HepG2 (cell line): ENCODE data around the gene THBS4. TPM values are rescaled to one million over a fixed set of nuclear protein-coding genes. Genes with fewer than 3 reads are reported as not detected.

ENCODE experiments used
- ATAC-seq: fragments of 200-7000 bp; cut with Tn5 transposase; 3 replicates; pipeline ENCODE4 v1.9.1; 2020; ENCODE audit warnings: mild to moderate bottlenecking, moderate library complexity
- BruUV-seq: library from RNA; stranded (reverse); fragments of 400-500 nt; replicated peaks from 2 replicates; lab custom pipeline; 2021; lab: Mats Ljungman, UMichigan
- CTCF ChIA-PET: fragments of 300-600 bp; formaldehyde crosslinking; extraction: SDS; loops from one replicate; lab custom pipeline; 2021; ENCODE audit warnings: low total read pairs, inconsistent platforms, low intra/inter-chr PET ratio; lab: Yijun Ruan, JAX
- POLR2A ChIA-PET: fragments of 350-600 bp; sonication (Branson Sonifier 250); formaldehyde crosslinking; loops from one replicate; lab custom pipeline; 2020; ENCODE audit warnings: antibody characterized with exemption, inconsistent platforms; lab: Yijun Ruan, JAX
- DNase-seq: peaks from one replicate; pipeline ENCODE4 v3.0.0-alpha.2; 2015; ENCODE audit warnings: low spot score
- FAIRE-seq: peaks from 3 replicates; lab custom pipeline; 2011; peaks lifted over from hg19 to GRCh38; lab: Jason Lieb, UNC
- H2AFZ ChIP-seq: one replicate; pipeline ENCODE4 v1.6.1; 2011; ENCODE audit warnings: low read length, inconsistent platforms
- H3K27ac ChIP-seq: fragments of 300-600 bp; 3 replicates; pipeline ENCODE4 v1.8.0; 2011; ENCODE audit warnings: mixed run types, mild to moderate bottlenecking, mixed read lengths, low read length, inconsistent platforms; ENCODE audit not compliant: insufficient read depth; ENCODE audit errors: extremely low read length
- H3K27me3 ChIP-seq, 2 experiments: fragments of 200-600 bp in 1 of 2; 2 replicates in 1 of 2; 3 replicates in 1 of 2; pipeline versions ENCODE4 v1.6.0 to v1.8.0; 2011; ENCODE audit warnings: low read length in 2 of 2, mild to moderate bottlenecking in 2 of 2, moderate library complexity in 2 of 2, inconsistent platforms in 1 of 2; ENCODE audit not compliant: insufficient read depth in 2 of 2, control insufficient read depth in 1 of 2
- H3K36me3 ChIP-seq, 2 experiments: fragments of 200-600 bp in 1 of 2; replicated peaks in 1 of 2; 2 replicates in 1 of 2; 3 replicates in 1 of 2; pipeline versions ENCODE4 v1.5.1 to v1.8.0; 2011; ENCODE audit warnings: low read length in 2 of 2, inconsistent platforms in 1 of 2; ENCODE audit not compliant: insufficient read depth in 2 of 2, control insufficient read depth in 1 of 2
- H3K4me1 ChIP-seq: 2 replicates; pipeline ENCODE4 v1.5.1; 2012; ENCODE audit warnings: low read length, inconsistent platforms; ENCODE audit not compliant: insufficient read depth
- H3K4me2 ChIP-seq: 2 replicates; pipeline ENCODE4 v1.6.0; 2011; ENCODE audit warnings: low read depth, low read length, inconsistent platforms
- H3K4me3 ChIP-seq, 3 experiments: fragments of 200-600 bp in 1 of 3; sonication (generic), shearing (Covaris generic) in 1 of 3; replicated peaks in 1 of 3; 2 replicates each; pipeline ENCODE4 v1.5.1; 2011 to 2016; ENCODE audit warnings: low read length in 3 of 3, inconsistent platforms in 2 of 3, low read depth in 2 of 3, mild to moderate bottlenecking in 2 of 3, control low read depth in 1 of 3, mixed read lengths in 1 of 3; ENCODE audit not compliant: insufficient read depth in 1 of 3
- H3K79me2 ChIP-seq: one replicate; pipeline ENCODE4 v1.6.1; 2011; ENCODE audit warnings: low read length, inconsistent platforms; ENCODE audit not compliant: insufficient read depth
- H3K9ac ChIP-seq: 2 replicates; pipeline ENCODE4 v1.6.0; 2011; ENCODE audit warnings: mild to moderate bottlenecking, low read depth, low read length, inconsistent platforms; ENCODE audit not compliant: insufficient read depth
- H3K9me3 ChIP-seq: 2 replicates; pipeline ENCODE4 v1.5.1; 2012; ENCODE audit warnings: mild to moderate bottlenecking, low read length
- H4K20me1 ChIP-seq: 2 replicates; pipeline ENCODE4 v1.6.0; 2011; ENCODE audit warnings: inconsistent platforms, mild to moderate bottlenecking, low read length, moderate library complexity; ENCODE audit not compliant: insufficient read depth
- GABPA ChIP-seq, 2 experiments: IDR thresholded peaks; 2 replicates each; pipeline ENCODE4 v1.6.1; 2011 to 2016; ENCODE audit warnings: low read depth in 2 of 2, low read length in 1 of 2, missing biosample characterization in 1 of 2, missing genetic modification characterization in 1 of 2
- HNF4A ChIP-seq: sonication (generic); formaldehyde crosslinking; IDR thresholded peaks from 2 replicates; pipeline ENCODE4 v1.4.0; 2020; ENCODE audit warnings: missing genetic modification reagents
- PAXIP1 ChIP-seq: sonication (generic); formaldehyde crosslinking; conservative IDR thresholded peaks from 2 replicates; pipeline ENCODE4 v1.4.0; 2020; ENCODE audit warnings: mild to moderate bottlenecking, missing genetic modification reagents, moderate library complexity
- SOX13 ChIP-seq, 3 experiments: fragments of 450-650 bp in 1 of 3; sonication (generic) in 1 of 3; formaldehyde crosslinking in 1 of 3; IDR thresholded peaks in 2 of 3; conservative IDR thresholded peaks in 1 of 3; 2 replicates each; pipeline versions ENCODE4 v1.5.0 to v1.6.1; 2016 to 2020; ENCODE audit warnings: antibody characterized with exemption in 1 of 3, mild to moderate bottlenecking in 1 of 3, missing compliant biosample characterization in 1 of 3, missing genetic modification reagents in 1 of 3, moderate library complexity in 1 of 3
- SOX6 ChIP-seq, 2 experiments: fragments of 450-650 bp in 1 of 2; sonication (generic) in 1 of 2; formaldehyde crosslinking in 1 of 2; IDR thresholded peaks; 2 replicates each; pipeline versions ENCODE4 v1.4.0 to v1.6.1; 2017 to 2020; ENCODE audit warnings: antibody characterized with exemption in 1 of 2, mild to moderate bottlenecking in 1 of 2, missing genetic modification reagents in 1 of 2
- WGBS: methylation state at CpG from one replicate; pipeline ENCODE4 v1.1.6; 2017; ENCODE audit warnings: low lambda C conversion rate; 5-methylcytosine and 5-hydroxymethylcytosine counted together
- in situ Hi-C: cut with HindIII; loops from 2 replicates; pipeline ENCODE4 v1.10.0; 2017; ENCODE audit warnings: low pct_unique_long_range_greater_than_20kb; ENCODE audit not compliant: extremely low pct_ligation_motif_present
- intact Hi-C: fragments of 100-400 bp; cut with micrococcal nuclease; formaldehyde crosslinking; loops from one replicate; pipeline ENCODE4 v1.10.0; 2022; ENCODE audit not compliant: unreplicated experiment
- polyA plus RNA-seq, 8 experiments: library from polyadenylated mRNA; depleted of rRNA in 3 of 8; stranded (reverse) in 7 of 8; unstranded in 1 of 8; fragments of >200 nt; fragmentation: Illumina TruSeq in 4 of 8; extraction: Trizol in 4 of 8; gene quantifications; 2 replicates each; pipeline versions ENCODE4 v1.2.1 to v1.2.3, GENCODE V29; 2011 to 2016; ENCODE audit warnings: low read depth in 4 of 8, missing spikeins in 1 of 8, mixed read lengths in 1 of 8; ENCODE audit not compliant: insufficient read depth in 1 of 8
- total RNA-seq, 5 experiments: library from RNA; depleted of rRNA; stranded (reverse); fragments of >200 nt; fragmentation: Illumina TruSeq; extraction: Trizol; gene quantifications; 2 replicates each; pipeline ENCODE4 v1.2.3, GENCODE V29; 2016; ENCODE audit warnings: low read depth in 1 of 5

The THBS4 gene
- total and polyA plus RNA-seq, 2 of the 13 experiments (the other 11 are each of a cell fraction or from before 2014, with no cell fraction given): 0.60 to 1.2 TPM

DNA sequence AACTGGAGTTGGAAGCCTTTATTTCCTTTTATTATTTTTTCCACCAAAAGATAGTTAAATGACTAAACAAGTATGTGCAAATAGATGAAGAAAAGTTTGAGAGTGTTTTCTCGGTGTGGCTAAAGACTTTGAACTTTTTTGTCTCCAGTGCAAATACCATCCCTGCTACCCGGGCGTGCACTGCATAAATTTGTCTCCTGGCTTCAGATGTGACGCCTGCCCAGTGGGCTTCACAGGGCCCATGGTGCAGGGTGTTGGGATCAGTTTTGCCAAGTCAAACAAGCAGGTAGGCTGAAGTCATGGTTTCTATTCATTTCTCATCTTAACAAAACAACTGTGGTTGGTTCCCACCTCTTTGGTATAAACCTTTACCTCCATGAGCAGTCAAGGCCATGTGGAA lies 26.4 kb downstream of the THBS4 start:
- Histone ChIP-seq H3K9me3 (no peaks in the 10 kb centered on the region), H2AFZ (no peak overlapping the region), H4K20me1 (no peaks in the 10 kb centered on the region), H3K79me2 (no peaks in the 10 kb centered on the region), H3K4me1 (peaks cover 20% of the 10 kb centered on the region), H3K27me3 (peaks cover 0 to 4% of the 10 kb centered on the region in 2 experiments; a peak in 1 of 5 replicates), H3K4me3 (no peak overlapping the region), H3K9ac (no peak overlapping the region), H3K36me3 (no peaks in the 10 kb centered on the region), H3K27ac (no peak overlapping the region), H3K4me2 (peak overlapping the region; percentile 25; the same call in 1 of the 2 replicates)
- peak; percentile 94 for ATAC-seq
- ChIA-PET POLR2A (no interaction called here), CTCF (no interaction called here)
- DNase-seq: peak; percentile 35
- FAIRE-seq: no peak
- 6% methylated on average over 4 of the region's 4 CpGs for WGBS
- TF ChIP-seq GABPA (IDR thresholded peaks at IDR 0.05; ENCODE audit: low read depth, low read length): no peak
- TF ChIP-seq GABPA (CRISPR knock-in tag; IDR thresholded peaks at IDR 0.05; ENCODE audit: low read depth): no peak
- peak; percentile 38; the same call in 1 of the 2 replicates for TF ChIP-seq HNF4A
- TF ChIP-seq SOX13 (IDR thresholded peaks at IDR 0.05): no peak
- TF ChIP-seq SOX13 (CRISPR knock-in tag; conservative IDR thresholded peaks at IDR 0.05 in 1 of 2, IDR thresholded peaks at IDR 0.05 in 1 of 2): 0 out of 4 replicates have a peak, but pooled peaks of 1 of the 2 experiments have one; percentile 10
- TF ChIP-seq PAXIP1 (CRISPR knock-in tag): 0 out of 2 replicates have a peak, but pooled peaks have one; percentile 33
- TF ChIP-seq SOX6 (IDR thresholded peaks at IDR 0.05): no peak
- TF ChIP-seq SOX6 (CRISPR knock-in tag; IDR thresholded peaks at IDR 0.05): 0 out of 2 replicates have a peak, but pooled peaks have one; percentile 39
- no TSS peak for BruUV-seq
- intact Hi-C loops (no loop called here), in situ Hi-C loops (no loop called here)
